ENCODE results near the gene C5orf15. TPM values are rescaled to one million over a fixed set of nuclear protein-coding genes. Genes with fewer than 3 reads are reported as not detected.
A peak's percentile ranks its signal among the peaks of the same experiment; 100 is the strongest.
"Not testable (repeated sequence)": the region's sequence is repeated elsewhere in the genome, so short reads cannot be mapped to it uniquely, and the experiment has no call there.

C5orf15 gene
- total and polyA plus RNA-seq, 2 experiments from 2014 or later, result 37.7 to 61.4 TPM

DNA sequence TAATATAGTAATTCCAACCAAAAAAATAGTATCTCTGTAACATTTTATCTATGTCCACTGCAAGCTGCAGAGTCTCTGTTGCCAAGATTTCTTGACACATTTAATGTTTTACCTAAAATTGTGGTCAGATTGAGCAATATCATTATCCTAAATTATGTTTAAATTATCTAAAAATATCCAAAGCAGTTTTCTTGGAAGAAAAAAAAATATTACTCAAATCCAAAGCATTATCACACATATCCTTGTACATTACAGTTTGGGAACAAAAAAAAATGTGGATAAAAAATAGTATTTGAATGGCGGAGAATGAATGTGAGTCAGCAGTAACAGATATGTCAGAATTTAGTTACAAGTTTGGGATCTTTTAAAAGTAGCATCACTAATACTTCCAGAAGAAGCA lies 12.2 kb downstream of the C5orf15 start:
- not testable (repeated sequence) for H3K79me2 ChIP-seq (replicated peaks; ENCODE audit: insufficient read depth); DNase-seq (ENCODE audit: low spot score); H3K9me2 ChIP-seq (ENCODE audit: insufficient read depth); H3K4me3 Mint-ChIP-seq; H3F3A ChIP-seq (replicated peaks; ENCODE audit: low read depth); ATAC-seq; H4K20me1 ChIP-seq (replicated peaks; ENCODE audit: insufficient read depth); H2AFZ ChIP-seq; H3K4me3 ChIP-seq; H3K27ac Mint-ChIP-seq; H3K27me3 ChIP-seq (ENCODE audit: insufficient read depth); H3K4me2 ChIP-seq; H3K27ac ChIP-seq (ENCODE audit: low read depth); H3K9me3 Mint-ChIP-seq; H3K4me1 ChIP-seq (ENCODE audit: insufficient read depth); H3K27me3 Mint-ChIP-seq (ENCODE audit: insufficient read depth, low read depth, poor library complexity)
- Mint-ChIP-seq H3K4me1 (peaks cover 10% of the 10 kb centered on the region), H3K36me3 (ENCODE audit: low read depth) (peaks cover 23% of the 10 kb centered on the region)
- peaks cover 18% of the 10 kb centered on the region for H3K36me3 ChIP-seq (ENCODE audit: insufficient read depth)

- H3K27me3 Mint-ChIP-seq (ENCODE audit: insufficient read depth, low read depth, poor library complexity), result no peaks in the 10 kb centered on the region
- no peak overlapping the region for H3K27ac Mint-ChIP-seq
- no peaks in the 10 kb centered on the region for H3K79me2 ChIP-seq (replicated peaks; ENCODE audit: insufficient read depth)
- DNase-seq (ENCODE audit: low spot score), result no peak
- H3K27ac ChIP-seq (ENCODE audit: low read depth), result no peak overlapping the region
- no peak overlapping the region for H3K4me2 ChIP-seq
- no peaks in the 10 kb centered on the region; the same call in 1 of the 2 replicates for H3K9me2 ChIP-seq (ENCODE audit: insufficient read depth)
- H3K4me1 Mint-ChIP-seq, result peaks cover 10% of the 10 kb centered on the region
- peaks cover 15% of the 10 kb centered on the region for H3K36me3 ChIP-seq (ENCODE audit: insufficient read depth)
- H3K27me3 ChIP-seq (ENCODE audit: insufficient read depth), result no peaks in the 10 kb centered on the region
- H3K9me3 Mint-ChIP-seq, result no peaks in the 10 kb centered on the region
- H4K20me1 ChIP-seq (replicated peaks; ENCODE audit: insufficient read depth), result no peaks in the 10 kb centered on the region
- ATAC-seq, result peak; percentile 49
- H3K4me1 ChIP-seq (ENCODE audit: insufficient read depth), result no peaks in the 10 kb centered on the region
- no peak overlapping the region for H3K4me3 ChIP-seq
- no peak overlapping the region for H2AFZ ChIP-seq
- H3K36me3 Mint-ChIP-seq (ENCODE audit: low read depth), result peaks cover 17% of the 10 kb centered on the region
- no peak overlapping the region for H3K4me3 Mint-ChIP-seq
- no peaks in the 10 kb centered on the region for H3F3A ChIP-seq (replicated peaks; ENCODE audit: low read depth)
- TF ChIP-seq EZH2 (IDR thresholded peaks at IDR 0.05; ENCODE audit: low read depth, unreplicated experiment) (no peak), ZNF331 (CRISPR knock-in tag; IDR thresholded peaks at IDR 0.05; ENCODE audit: low read depth) (no peak), NANOG (IDR thresholded peaks at IDR 0.05; ENCODE audit: borderline replicate concordance) (no peak), EZH2phosphoT487 (IDR thresholded peaks at IDR 0.05; ENCODE audit: unreplicated experiment) (no peak), STAT1 (IDR thresholded peaks at IDR 0.05; ENCODE audit: unreplicated experiment) (no peak), CREB1 (CRISPR knock-in tag; IDR thresholded peaks at IDR 0.05; ENCODE audit: low read depth) (no peak), CTCF (conservative IDR thresholded peaks at IDR 0.05; ENCODE audit: low read depth in 2 of 2) (no peak), POLR2AphosphoS5 (IDR thresholded peaks at IDR 0.05; ENCODE audit: low read depth) (no peak), ZNF114 (CRISPR knock-in tag; IDR thresholded peaks at IDR 0.05) (no peak), ETS1 (IDR thresholded peaks at IDR 0.05) (no peak), JUNB (IDR thresholded peaks at IDR 0.05; ENCODE audit: unreplicated experiment) (no peak)
- TF ChIP-seq, protein P1, sequence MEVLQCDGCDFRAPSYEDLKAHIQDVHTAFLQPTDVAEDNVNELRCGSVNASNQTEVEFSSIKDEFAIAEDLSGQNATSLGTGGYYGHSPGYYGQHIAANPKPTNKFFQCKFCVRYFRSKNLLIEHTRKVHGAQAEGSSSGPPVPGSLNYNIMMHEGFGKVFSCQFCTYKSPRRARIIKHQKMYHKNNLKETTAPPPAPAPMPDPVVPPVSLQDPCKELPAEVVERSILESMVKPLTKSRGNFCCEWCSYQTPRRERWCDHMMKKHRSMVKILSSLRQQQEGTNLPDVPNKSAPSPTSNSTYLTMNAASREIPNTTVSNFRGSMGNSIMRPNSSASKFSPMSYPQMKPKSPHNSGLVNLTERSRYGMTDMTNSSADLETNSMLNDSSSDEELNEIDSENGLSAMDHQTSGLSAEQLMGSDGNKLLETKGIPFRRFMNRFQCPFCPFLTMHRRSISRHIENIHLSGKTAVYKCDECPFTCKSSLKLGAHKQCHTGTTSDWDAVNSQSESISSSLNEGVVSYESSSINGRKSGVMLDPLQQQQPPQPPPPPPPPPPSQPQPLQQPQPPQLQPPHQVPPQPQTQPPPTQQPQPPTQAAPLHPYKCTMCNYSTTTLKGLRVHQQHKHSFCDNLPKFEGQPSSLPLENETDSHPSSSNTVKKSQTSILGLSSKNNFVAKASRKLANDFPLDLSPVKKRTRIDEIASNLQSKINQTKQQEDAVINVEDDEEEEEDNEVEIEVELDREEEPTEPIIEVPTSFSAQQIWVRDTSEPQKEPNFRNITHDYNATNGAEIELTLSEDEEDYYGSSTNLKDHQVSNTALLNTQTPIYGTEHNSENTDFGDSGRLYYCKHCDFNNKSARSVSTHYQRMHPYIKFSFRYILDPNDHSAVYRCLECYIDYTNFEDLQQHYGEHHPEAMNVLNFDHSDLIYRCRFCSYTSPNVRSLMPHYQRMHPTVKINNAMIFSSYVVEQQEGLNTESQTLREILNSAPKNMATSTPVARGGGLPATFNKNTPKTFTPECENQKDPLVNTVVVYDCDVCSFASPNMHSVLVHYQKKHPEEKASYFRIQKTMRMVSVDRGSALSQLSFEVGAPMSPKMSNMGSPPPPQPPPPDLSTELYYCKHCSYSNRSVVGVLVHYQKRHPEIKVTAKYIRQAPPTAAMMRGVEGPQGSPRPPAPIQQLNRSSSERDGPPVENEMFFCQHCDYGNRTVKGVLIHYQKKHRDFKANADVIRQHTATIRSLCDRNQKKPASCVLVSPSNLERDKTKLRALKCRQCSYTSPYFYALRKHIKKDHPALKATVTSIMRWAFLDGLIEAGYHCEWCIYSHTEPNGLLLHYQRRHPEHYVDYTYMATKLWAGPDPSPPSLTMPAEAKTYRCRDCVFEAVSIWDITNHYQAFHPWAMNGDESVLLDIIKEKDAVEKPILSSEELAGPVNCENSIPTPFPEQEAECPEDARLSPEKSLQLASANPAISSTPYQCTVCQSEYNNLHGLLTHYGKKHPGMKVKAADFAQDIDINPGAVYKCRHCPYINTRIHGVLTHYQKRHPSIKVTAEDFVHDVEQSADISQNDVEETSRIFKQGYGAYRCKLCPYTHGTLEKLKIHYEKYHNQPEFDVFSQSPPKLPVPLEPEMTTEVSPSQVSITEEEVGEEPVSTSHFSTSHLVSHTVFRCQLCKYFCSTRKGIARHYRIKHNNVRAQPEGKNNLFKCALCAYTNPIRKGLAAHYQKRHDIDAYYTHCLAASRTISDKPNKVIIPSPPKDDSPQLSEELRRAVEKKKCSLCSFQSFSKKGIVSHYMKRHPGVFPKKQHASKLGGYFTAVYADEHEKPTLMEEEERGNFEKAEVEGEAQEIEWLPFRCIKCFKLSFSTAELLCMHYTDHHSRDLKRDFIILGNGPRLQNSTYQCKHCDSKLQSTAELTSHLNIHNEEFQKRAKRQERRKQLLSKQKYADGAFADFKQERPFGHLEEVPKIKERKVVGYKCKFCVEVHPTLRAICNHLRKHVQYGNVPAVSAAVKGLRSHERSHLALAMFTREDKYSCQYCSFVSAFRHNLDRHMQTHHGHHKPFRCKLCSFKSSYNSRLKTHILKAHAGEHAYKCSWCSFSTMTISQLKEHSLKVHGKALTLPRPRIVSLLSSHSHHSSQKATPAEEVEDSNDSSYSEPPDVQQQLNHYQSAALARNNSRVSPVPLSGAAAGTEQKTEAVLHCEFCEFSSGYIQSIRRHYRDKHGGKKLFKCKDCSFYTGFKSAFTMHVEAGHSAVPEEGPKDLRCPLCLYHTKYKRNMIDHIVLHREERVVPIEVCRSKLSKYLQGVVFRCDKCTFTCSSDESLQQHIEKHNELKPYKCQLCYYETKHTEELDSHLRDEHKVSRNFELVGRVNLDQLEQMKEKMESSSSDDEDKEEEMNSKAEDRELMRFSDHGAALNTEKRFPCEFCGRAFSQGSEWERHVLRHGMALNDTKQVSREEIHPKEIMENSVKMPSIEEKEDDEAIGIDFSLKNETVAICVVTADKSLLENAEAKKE (CRISPR knock-in tag; IDR thresholded peaks at IDR 0.05), result no peak
These were observed 14.8 kb downstream of the C5orf15 start for GRCh38 chr5:133953568-133954145.
